Muscle of arm (tissue), 12 donors: ENCODE results near the gene C4orf50. TPM values are rescaled to one million over a fixed set of nuclear protein-coding genes. Genes with fewer than 3 reads are reported as not detected.
"Not testable (repeated sequence)": the region's sequence is repeated elsewhere in the genome, so short reads cannot be mapped to it uniquely, and the experiment has no call there.

ENCODE experiments used
- DNase-seq: peaks from one replicate; pipeline ENCODE4 v3.0.0-alpha.2; 2013
- polyA plus RNA-seq, 12 donors: library from polyadenylated mRNA; unstranded; fragments of 120-200 nt; gene quantifications; one replicate each; pipeline ENCODE4 v1.2.1, GENCODE V29; 2013; ENCODE audit not compliant: insufficient read length in 12 of 12

C4orf50 gene
- polyA plus RNA-seq, 12 donors = 0.01 to 0.03 (median 0.01) TPM; not detected in 9

- DNase-seq = no peak
Measured at GRCh38 chr4:5858020-5858769, 160.0 kb downstream of the C4orf50 start.

- DNase-seq = no peak
Measured at GRCh38 chr4:5857199-5857598, 161.0 kb downstream of the C4orf50 start.

- DNase-seq = not testable (repeated sequence)
Measured at GRCh38 chr4:5856362-5856761, 161.9 kb downstream of the C4orf50 start.

GRCh38 chr4:5854929-5855328 lies 163.3 kb downstream of the C4orf50 start:
- no peak for DNase-seq

- no peak for DNase-seq
Measured at GRCh38 chr4:5852523-5853202, 165.6 kb downstream of the C4orf50 start.

GRCh38 chr4:5851637-5852301 lies 166.5 kb downstream of the C4orf50 start:
- no peak for DNase-seq

Other genes starting within 250 kb of the C4orf50 start
- 10 to 100 TPM in 11 of 12 donors, not detected in 1; 15.2 to 47.1 (median 24.1) TPM for gene CRMP1, start 125.3 kb downstream of the C4orf50 start, polyA plus RNA-seq
- gene JAKMIP1, start 182.1 kb upstream of the C4orf50 start, polyA plus RNA-seq = under 1 TPM in 3 of 12 donors, not detected in 9; 0.09 to 0.17 (median 0.14) TPM